Heart left ventricle (tissue), 16 donors: Measurements from ENCODE around the gene CNMD. TPM values are rescaled to one million over a fixed set of nuclear protein-coding genes. Genes with fewer than 3 reads are reported as not detected.

Experiments
- ATAC-seq, 4 donors: fragments of 200-7000 bp; cut with Tn5 transposase; one replicate each; pipeline ENCODE4 v1.9.1; 2020 to 2022; ENCODE audit warnings: moderate library complexity in 4 of 4, mild to moderate bottlenecking in 3 of 4, moderate number of reproducible peaks in 1 of 4
- DNase-seq, 5 donors: peaks; one replicate each; pipeline ENCODE4 v3.0.0-alpha.2; 2020
- H3K27ac ChIP-seq, 12 donors: fragments of 200-600 bp; sonication (generic) in 4 of 12; one replicate each; pipeline versions ENCODE4 v1.5.0 to v1.8.0; 2016 to 2022; ENCODE audit warnings: mild to moderate bottlenecking in 2 of 12
- H3K27me3 ChIP-seq, 9 donors: fragments of 200-600 bp; sonication (generic) in 2 of 9; one replicate each; pipeline versions ENCODE4 v1.5.1 to v1.8.0; 2016 to 2022; ENCODE audit warnings: mild to moderate bottlenecking in 3 of 9
- H3K36me3 ChIP-seq, 9 donors: fragments of 200-600 bp; sonication (generic) in 2 of 9; one replicate each; pipeline versions ENCODE4 v1.5.0 to v1.8.0; 2018 to 2022; ENCODE audit warnings: mild to moderate bottlenecking in 2 of 9
- H3K4me1 ChIP-seq, 12 donors: fragments of 200-600 bp; sonication (generic) in 4 of 12; one replicate each; pipeline versions ENCODE4 v1.5.0 to v1.8.0; 2016 to 2022; ENCODE audit warnings: mild to moderate bottlenecking in 3 of 12
- H3K4me3 ChIP-seq, 12 donors: fragments of 200-600 bp; sonication (generic) in 4 of 12; one replicate each; pipeline versions ENCODE4 v1.5.0 to v1.8.0; 2017 to 2022; ENCODE audit warnings: mild to moderate bottlenecking in 9 of 12, moderate library complexity in 4 of 12
- H3K9me3 ChIP-seq, 12 donors: fragments of 200-600 bp; sonication (generic) in 4 of 12; one replicate each; pipeline versions ENCODE4 v1.5.0 to v1.8.0; 2016 to 2022; ENCODE audit warnings: mild to moderate bottlenecking in 1 of 12
- CTCF ChIP-seq, 12 donors: fragments of 200-600 bp; sonication (generic) in 4 of 12; IDR thresholded peaks; one replicate each; pipeline versions ENCODE4 v1.5.0 to v1.8.0; 2018 to 2022; ENCODE audit warnings: antibody characterized with exemption in 12 of 12, mild to moderate bottlenecking in 5 of 12
- POLR2A ChIP-seq, 2 donors: fragments of 450-650 bp; IDR thresholded peaks; one replicate each; pipeline ENCODE4 v1.6.1; 2017; ENCODE audit warnings: antibody characterized with exemption in 2 of 2, mild to moderate bottlenecking in 2 of 2, moderate library complexity in 2 of 2
- WGBS, 4 donors: extraction: QIAGEN DNeasy Blood & Tissue Kit in 2 of 4; methylation state at CpG; one replicate each; pipeline versions ENCODE4 v1.1.5 to v1.1.7; 2013 to 2018; 5-methylcytosine and 5-hydroxymethylcytosine counted together
- intact Hi-C, 10 donors: fragments of 100-400 bp; cut with DNase I; formaldehyde crosslinking; loops; one replicate each; pipeline versions ENCODE4 v1.11.1 to v1.14.2; 2022
- polyA plus RNA-seq, 2 donors: library from polyadenylated mRNA; stranded (reverse); fragments of 200-250 nt; gene quantifications; one replicate each; pipeline ENCODE4 v1.2.3, GENCODE V29; 2013
- total RNA-seq, 9 donors: library from RNA; depleted of rRNA in 2 of 9; stranded (reverse); fragments of >200 nt in 2 of 9; fragmentation: NEBNext Ultra II Directional in 3 of 9; extraction: Animal tissue kit (Norgen Biotek cat#: 25700) in 3 of 9; gene quantifications; one replicate each; pipeline versions ENCODE4 v1.1.0 to v1.2.4, GENCODE V29; 2016 to 2023
- donor health status: ischemic (EF 13 %, LVEDD 7.1; RV severe dilation, severe dysfunction).
- donor health status: healthy with polysubstance abuse.
- donor health status: DM: no; HTN: yes; CAD: no.
- donor health status: DM: no; HTN: no; CAD: no.
- donor health status: ischemic (EF 25% LVEDD 6.9; RV normal size, moderate dysfunction).
- donor health status: ischemic (EF 25% LVEDD 5.7; RV mildly dilated, moderate dysfunction).
- donor health status: healthy.
- donor health status: DM: yes; HTN: yes; CAD: no.
- donor health status: ischemic (EF 35%, LVEDD 5.7; RV mildly dilated, moderate dysfunction).
- donor health status: nonischemic (EF 11% LVEDD 7.7; RV severe dilation, severe dysfunction).
- donor health status: DM: yes; HTN: yes; CAD: no.
- donor health status: PGD.
- donor health status: ischemic (EF 29% LVEDD 5.4; RV normal size, mild dysfunction).
- donor health status: nonischemic (EF 23%, LVEDD 6.1; RV moderate dilation, normal function).

Gene CNMD
- total and polyA plus RNA-seq, 11 donors, result not detected

- no peaks in the 10 kb centered on the region for H3K9me3 ChIP-seq
- H3K4me1 ChIP-seq, result no peaks in the 10 kb centered on the region
- intact Hi-C loops, result no loop called here
- H3K27ac ChIP-seq, result no peak overlapping the region
- no peaks in the 10 kb centered on the region for H3K36me3 ChIP-seq
- DNase-seq (no peak), ATAC-seq (no peak)
- 26 to 30% (median 29%) methylated on average over 2 of the region's 2 CpGs for WGBS, 4 donors
- H3K27me3 ChIP-seq, result peaks cover 0 to 26% (median 3%) of the 10 kb centered on the region in 9 donors
- no peak overlapping the region for H3K4me3 ChIP-seq
- TF ChIP-seq CTCF (IDR thresholded peaks at IDR 0.05) (no peak), POLR2A (IDR thresholded peaks at IDR 0.05) (no peak)
Measured at GRCh38 chr13:52780611-52781010, 41.0 kb upstream of the CNMD start.

GRCh38 chr13:52780092-52780491, 40.5 kb upstream of the CNMD start:
- Histone ChIP-seq H3K4me1 (no peaks in the 10 kb centered on the region), H3K27me3 (peaks cover 0 to 30% (median 3%) of the 10 kb centered on the region in 9 donors), H3K9me3 (no peaks in the 10 kb centered on the region), H3K4me3 (no peak overlapping the region), H3K36me3 (no peaks in the 10 kb centered on the region), H3K27ac (no peak overlapping the region)
- ATAC-seq (no peak), DNase-seq (no peak)
- 74 to 85% (median 79%) methylated on average over 4 of the region's 4 CpGs for WGBS, 4 donors
- TF ChIP-seq POLR2A (IDR thresholded peaks at IDR 0.05) (no peak), CTCF (IDR thresholded peaks at IDR 0.05) (no peak)
- intact Hi-C loops, result no loop called here

GRCh38 chr13:52779103-52779502, 39.5 kb upstream of the CNMD start:
- DNase-seq (no peak), ATAC-seq (no peak)
- WGBS, 4 donors, result 72 to 80% (median 77%) methylated on average over 11 of the region's 11 CpGs
- H3K36me3 ChIP-seq, result no peaks in the 10 kb centered on the region
- intact Hi-C loops, result no loop called here
- no peak for TF ChIP-seq CTCF (IDR thresholded peaks at IDR 0.05)
- no peak for TF ChIP-seq POLR2A (IDR thresholded peaks at IDR 0.05)
- H3K27ac ChIP-seq, result no peak overlapping the region
- H3K4me1 ChIP-seq, result no peaks in the 10 kb centered on the region
- H3K27me3 ChIP-seq, result peaks cover 0 to 32% (median 7%) of the 10 kb centered on the region in 9 donors
- no peak overlapping the region for H3K4me3 ChIP-seq
- no peaks in the 10 kb centered on the region for H3K9me3 ChIP-seq

- peaks cover 0 to 49% (median 11%) of the 10 kb centered on the region in 9 donors for H3K27me3 ChIP-seq
- intact Hi-C loops, result no loop called here
- no peak overlapping the region for H3K4me3 ChIP-seq
- H3K9me3 ChIP-seq, result no peaks in the 10 kb centered on the region
- DNase-seq, result no peak
- no peak for ATAC-seq
- TF ChIP-seq POLR2A (IDR thresholded peaks at IDR 0.05) (no peak), CTCF (IDR thresholded peaks at IDR 0.05) (no peak)
- no peaks in the 10 kb centered on the region for H3K4me1 ChIP-seq
- no peak overlapping the region for H3K27ac ChIP-seq
- WGBS, 4 donors, result 59 to 73% (median 65%) methylated on average over 3 of the region's 3 CpGs
- no peaks in the 10 kb centered on the region for H3K36me3 ChIP-seq
Measured at GRCh38 chr13:52776726-52777125, 37.1 kb upstream of the CNMD start.
